OCI-LY3 (cell line): ENCODE measurements around the gene TREH.

Source experiments
- CTCF ChIP-seq: fragments of 200-600, 300-600 bp; sonication (generic); IDR thresholded peaks from 2 replicates; pipeline ENCODE4 v1.5.1; 2014; ENCODE audit warnings: antibody characterized with exemption, low read length, low read depth
- EZH2phosphoT487 ChIP-seq: fragments of 200-600 bp; shearing (Covaris generic); IDR thresholded peaks from 2 replicates; pipeline ENCODE4 v1.6.1; 2018; ENCODE audit warnings: antibody characterized with exemption, mixed run types, low read depth

GRCh38 chr11:118673361-118674081 lies 5.9 kb downstream of the TREH start:
- TF ChIP-seq CTCF, result no peak
- TF ChIP-seq EZH2phosphoT487, result no peak
